Measurements from ENCODE around the gene SPDEF.

DNA sequence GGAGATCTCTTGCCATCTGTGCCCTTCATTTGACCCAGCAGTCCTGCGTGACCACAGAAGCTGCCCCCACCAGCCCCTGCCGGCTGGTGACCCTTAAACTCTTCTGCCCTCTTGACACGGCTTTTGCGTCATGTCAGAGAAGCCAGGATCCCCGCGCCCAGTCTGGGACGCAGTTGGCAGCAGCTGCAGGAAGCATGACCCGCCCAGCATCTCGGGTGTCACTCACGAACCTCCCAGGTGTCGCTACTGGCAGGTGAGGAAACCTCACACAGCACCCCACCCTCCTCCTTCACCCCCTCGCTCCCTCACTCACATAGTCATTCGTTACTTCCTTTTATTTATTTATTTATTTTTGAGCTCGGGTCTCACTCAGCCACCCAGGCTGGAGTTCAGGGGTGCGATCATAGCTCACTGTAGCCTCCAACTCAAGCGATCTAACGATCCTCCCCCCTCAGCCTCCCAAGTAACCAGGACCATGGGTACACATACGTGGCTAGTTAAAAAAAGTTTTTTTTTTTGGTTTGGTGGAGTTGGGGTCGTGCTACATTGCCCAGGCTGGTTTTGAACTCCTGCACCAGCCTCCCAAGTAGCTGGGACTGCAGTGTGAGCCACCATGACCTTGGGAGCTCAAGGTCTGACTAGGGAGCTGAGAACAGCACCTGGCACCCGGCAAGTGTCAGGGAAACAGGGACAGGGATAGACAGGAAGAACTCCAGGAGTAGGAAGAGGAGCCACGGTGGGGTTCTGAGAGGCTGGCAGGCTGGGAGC is 14.1 kb upstream of the SPDEF start:
- TF ChIP-seq ZNF274 (IDR thresholded peaks at IDR 0.05; ENCODE audit: low read depth, low read length) (no peak), SUZ12 (IDR thresholded peaks at IDR 0.05; ENCODE audit: extremely low read depth, insufficient read depth, insufficient read length) (no peak)

Data from NT2/D1 (cell line).